Embryonic facial prominence (tissue), 1 donor: ENCODE results near the gene MFSD6.

ENCODE experiments used
- DNase-seq: peaks from one replicate; pipeline ENCODE4 v3.0.0-alpha.2; 2016; ENCODE audit errors: extremely low spot score

MFSD6 gene

GRCh38 chr2:190532581-190532980 is 124.4 kb downstream of the MFSD6 start:
- no peak for DNase-seq

GRCh38 chr2:190533175-190533967 is 125.2 kb downstream of the MFSD6 start:
- DNase-seq: no peak

GRCh38 chr2:190533968-190534309 is 125.8 kb downstream of the MFSD6 start:
- no peak for DNase-seq

GRCh38 chr2:190534310-190535120 is 126.4 kb downstream of the MFSD6 start, which contains the start of gene NEMP2:
Gene NEMP2, minus strand, starts transcription at chr2:190534722. Its CDS starts 67 bp downstream, at chr2:190534655.
- DNase-seq: peak; percentile 26

DNA sequence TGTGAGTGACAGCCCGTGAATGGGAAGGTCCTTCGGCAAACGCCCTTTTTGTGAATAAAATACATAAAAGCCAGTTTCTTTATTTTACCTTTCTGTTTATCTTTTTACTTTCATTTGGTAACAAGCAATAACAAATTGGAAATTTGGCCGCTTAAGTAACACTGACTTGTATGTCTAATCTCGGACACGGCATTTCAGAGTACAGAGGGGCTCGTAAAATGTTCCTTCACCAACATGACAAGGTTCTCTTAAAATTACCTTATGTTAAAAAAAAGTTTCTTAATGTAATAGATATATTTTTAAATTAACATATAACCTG is 126.9 kb downstream of the MFSD6 start:
- no peak for DNase-seq

GRCh38 chr2:190535586-190535985 is 127.4 kb downstream of the MFSD6 start:
- DNase-seq: no peak

DNA sequence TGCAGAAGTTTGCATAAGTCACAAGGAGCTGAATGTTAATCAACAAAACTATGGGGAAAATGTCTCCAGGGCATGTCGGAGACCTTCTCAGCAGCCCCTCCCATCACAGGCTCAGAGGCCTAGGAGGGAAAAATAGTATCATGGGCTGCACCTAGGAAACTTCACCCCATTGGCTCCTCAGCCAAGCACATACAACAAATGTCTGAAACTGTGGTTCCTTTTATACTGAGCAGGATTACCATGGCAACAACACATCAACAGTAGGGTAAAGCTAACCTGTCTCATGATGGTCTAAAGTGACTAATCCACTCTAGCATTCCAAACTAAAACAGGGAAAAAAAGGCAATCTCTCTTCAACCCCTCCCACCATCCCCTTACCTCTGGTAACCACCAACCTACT is 129.6 kb downstream of the MFSD6 start:
- DNase-seq: no peak

GRCh38 chr2:190538201-190538600 is 130.0 kb downstream of the MFSD6 start:
- DNase-seq: no peak

- DNase-seq: no peak
These were observed 131.9 kb downstream of the MFSD6 start for GRCh38 chr2:190540048-190540447.

DNA sequence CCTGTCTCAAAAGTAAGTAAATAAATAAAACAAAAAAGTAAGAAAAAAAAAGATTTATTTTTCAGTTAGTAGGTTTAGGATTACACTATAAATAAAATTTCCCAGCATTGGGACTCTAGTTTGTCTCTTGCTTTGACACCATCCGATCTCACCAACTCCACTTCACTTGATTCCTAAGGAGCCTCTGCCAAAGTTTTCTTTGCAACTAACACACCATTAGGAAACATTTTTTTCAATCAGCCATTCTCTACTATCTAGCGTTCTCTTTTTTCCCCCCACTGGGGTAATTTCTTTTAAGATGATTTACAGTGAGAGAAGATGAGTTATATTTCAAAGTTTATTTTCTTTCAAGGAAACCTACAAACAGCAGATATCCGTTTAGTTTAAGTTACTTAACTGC is 136.9 kb downstream of the MFSD6 start:
- DNase-seq: no peak

DNA sequence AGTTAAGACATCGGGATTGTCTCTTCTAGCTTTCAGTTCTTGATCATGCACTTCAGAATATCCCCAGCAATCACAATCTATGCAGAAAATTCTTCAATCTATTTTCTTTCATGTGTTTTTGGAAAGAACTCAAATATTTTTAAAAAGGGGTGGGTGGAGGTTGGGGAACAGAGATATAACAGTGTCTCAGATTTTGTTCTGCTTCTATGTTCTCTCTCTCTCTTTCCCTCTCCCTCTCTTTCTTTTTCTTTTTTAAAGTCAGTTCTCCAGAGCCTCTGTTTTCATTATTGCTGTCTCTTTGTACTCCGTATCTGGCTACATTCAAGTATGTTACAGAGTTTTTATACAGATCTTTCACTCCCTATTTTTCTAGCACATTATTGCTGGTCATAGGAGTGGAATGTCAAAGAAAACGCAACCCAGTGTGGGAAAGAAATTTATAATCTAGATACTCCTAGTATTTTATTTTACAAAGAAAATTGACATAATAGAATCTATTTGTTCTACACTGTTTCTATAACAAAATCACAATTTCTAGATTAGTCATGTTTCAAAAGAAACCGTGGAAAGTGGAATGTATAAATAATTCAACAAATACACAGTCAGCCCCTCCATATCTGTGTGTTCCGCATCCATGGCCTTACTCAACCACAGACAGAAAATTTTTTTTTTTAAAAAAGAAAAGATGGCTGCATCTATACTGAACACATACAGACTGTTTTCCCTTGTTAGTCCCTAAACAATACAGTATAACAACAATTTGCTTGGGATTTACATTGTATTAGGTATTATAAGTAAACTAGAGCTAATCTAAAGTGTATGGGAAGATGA is 137.6 kb downstream of the MFSD6 start:
- DNase-seq: no peak

DNA sequence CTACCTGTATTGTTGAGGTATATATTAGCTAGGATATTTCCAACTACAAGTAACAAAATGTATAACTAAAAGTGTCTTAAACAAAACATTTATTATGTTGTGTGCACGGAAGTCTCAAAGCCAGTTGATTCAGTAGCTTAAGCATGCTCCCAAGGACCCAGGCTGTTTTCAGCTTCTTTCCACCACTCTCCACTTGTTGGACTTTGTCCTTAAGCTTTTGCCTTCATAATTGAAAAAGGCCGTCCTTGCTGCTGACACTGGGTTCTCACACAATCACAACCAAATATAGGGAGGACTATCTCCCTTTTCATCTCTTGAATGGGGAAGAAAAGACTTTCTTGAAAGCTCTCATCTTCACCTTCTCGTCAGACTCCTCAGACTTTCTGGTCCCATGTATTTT is 138.6 kb downstream of the MFSD6 start:
- no peak for DNase-seq

DNA sequence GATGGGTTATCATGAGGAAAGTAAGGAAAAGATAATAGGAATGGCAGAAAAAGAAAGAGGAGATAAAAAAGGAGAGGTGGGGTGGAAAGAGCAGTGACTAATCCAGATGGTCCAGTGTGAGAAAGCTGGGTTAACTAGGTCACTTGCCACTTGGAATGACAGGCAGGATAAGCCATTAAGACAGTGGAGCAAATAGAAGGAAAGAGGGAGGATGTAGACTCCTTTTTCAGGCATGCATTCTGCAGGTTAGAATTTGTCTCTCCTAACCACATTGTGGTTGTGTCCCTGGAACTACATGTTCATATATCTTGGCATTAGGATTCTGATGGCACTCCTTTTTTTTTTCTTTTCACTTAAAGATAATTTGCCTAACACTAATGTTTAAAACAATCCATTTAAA is 139.7 kb downstream of the MFSD6 start:
- no peak for DNase-seq

DNA sequence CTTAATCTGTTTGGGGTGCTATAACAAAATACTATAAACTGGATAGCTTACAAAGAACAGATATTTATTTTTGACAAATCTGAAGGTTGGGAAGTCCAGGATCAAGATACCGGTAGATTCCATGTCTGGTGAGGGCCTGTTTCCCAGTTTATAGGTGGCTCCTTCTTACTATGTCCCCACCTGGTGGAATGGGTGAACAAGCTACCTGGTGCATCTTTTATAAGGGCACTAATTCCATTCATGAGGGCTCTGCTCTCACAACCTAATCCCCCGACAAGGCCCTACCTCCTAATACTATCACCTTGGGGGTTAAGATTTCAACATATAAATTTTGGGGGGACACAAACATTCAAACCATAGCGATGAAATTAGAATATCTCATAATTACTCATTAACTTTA is 142.0 kb downstream of the MFSD6 start:
- DNase-seq: no peak
